IMR-90 (cell line): Measurements from ENCODE around the gene TMEM179. TPM values are rescaled to one million over a fixed set of nuclear protein-coding genes. Genes with fewer than 3 reads are reported as not detected.

ENCODE experiments used
- ATAC-seq: fragments of 200-7000 bp; cut with Tn5 transposase; 2 replicates; pipeline ENCODE4 v1.9.1; 2020; ENCODE audit warnings: low read depth, mild to moderate bottlenecking, moderate library complexity
- BruUV-seq: library from RNA; stranded (reverse); fragments of 400-500 nt; replicated peaks from 2 replicates; lab custom pipeline; 2021; lab: Mats Ljungman, UMichigan
- CTCF ChIA-PET: fragments of 300-600 bp; formaldehyde crosslinking; extraction: SDS; loops from one replicate; lab custom pipeline; 2021; ENCODE audit warnings: antibody characterized with exemption; lab: Yijun Ruan, JAX
- POLR2A ChIA-PET: fragments of 300-600 bp; sonication (Branson Sonifier 250); formaldehyde crosslinking; loops from one replicate; lab custom pipeline; 2022; ENCODE audit warnings: antibody characterized with exemption; ENCODE audit not compliant: unreplicated experiment; lab: Charles Lee
- DNase-seq: peaks from one replicate; pipeline ENCODE4 v3.0.0; 2013
- H2AFZ ChIP-seq: replicated peaks from 2 replicates; pipeline ENCODE3; 2013; ENCODE audit warnings: low read length, mild to moderate bottlenecking; ENCODE audit not compliant: poor library complexity
- H2AK5ac ChIP-seq: 2 replicates; pipeline ENCODE4 v1.6.1; 2013; ENCODE audit warnings: low read depth, low read length, inconsistent platforms
- H2AK9ac ChIP-seq: replicated peaks from 2 replicates; pipeline ENCODE3; 2013; ENCODE audit warnings: mild to moderate bottlenecking, low read depth, low read length, moderate library complexity; ENCODE audit not compliant: poor library complexity
- H2BK120ac ChIP-seq: 2 replicates; pipeline ENCODE4 v1.6.1; 2013; ENCODE audit warnings: low read depth, low read length, inconsistent platforms
- H2BK15ac ChIP-seq: 3 replicates; pipeline ENCODE4 v1.6.1; 2013; ENCODE audit warnings: low read depth, low read length, inconsistent platforms
- H2BK20ac ChIP-seq: 2 replicates; pipeline ENCODE4 v1.6.1; 2013; ENCODE audit warnings: low read depth, mild to moderate bottlenecking, inconsistent platforms, low read length, moderate library complexity
- H2BK5ac ChIP-seq: 2 replicates; pipeline ENCODE4 v1.6.1; 2013; ENCODE audit warnings: mild to moderate bottlenecking, low read depth, low read length, inconsistent platforms; ENCODE audit not compliant: poor library complexity, severe bottlenecking
- H3K14ac ChIP-seq: replicated peaks from 2 replicates; pipeline ENCODE4 v1.6.1; 2013; ENCODE audit warnings: low read depth, low read length, inconsistent platforms
- H3K18ac ChIP-seq: 2 replicates; pipeline ENCODE4 v1.6.1; 2013; ENCODE audit warnings: low read depth, low read length, control low read depth
- H3K23ac ChIP-seq: 2 replicates; pipeline ENCODE4 v1.6.1; 2013; ENCODE audit warnings: low read depth, low read length, inconsistent platforms
- H3K27ac ChIP-seq: 2 replicates; pipeline ENCODE4 v1.5.1; 2013; ENCODE audit warnings: mild to moderate bottlenecking, control low read depth, low read length; ENCODE audit not compliant: insufficient read depth
- H3K27me3 ChIP-seq: 2 replicates; pipeline ENCODE4 v1.6.1; 2013; ENCODE audit warnings: low read length; ENCODE audit not compliant: control insufficient read depth, insufficient read depth
- H3K36me3 ChIP-seq: 2 replicates; pipeline ENCODE4 v1.6.1; 2013; ENCODE audit warnings: low read length, mixed read lengths; ENCODE audit not compliant: control insufficient read depth, insufficient read depth
- H3K4ac ChIP-seq: 2 replicates; pipeline ENCODE4 v1.6.1; 2013; ENCODE audit warnings: low read depth, low read length, inconsistent platforms
- H3K4me1 ChIP-seq: 2 replicates; pipeline ENCODE4 v1.6.1; 2013; ENCODE audit warnings: low read length, mixed read lengths; ENCODE audit not compliant: control insufficient read depth, insufficient read depth
- H3K4me2 ChIP-seq: 2 replicates; pipeline ENCODE4 v1.6.1; 2013; ENCODE audit warnings: low read depth, mild to moderate bottlenecking, control low read depth, low read length, moderate library complexity
- H3K4me3 ChIP-seq: 2 replicates; pipeline ENCODE4 v1.5.1; 2013; ENCODE audit warnings: low read depth, mild to moderate bottlenecking, control low read depth, low read length, moderate library complexity; ENCODE audit not compliant: insufficient read depth
- H3K56ac ChIP-seq: 2 replicates; pipeline ENCODE4 v1.6.1; 2013; ENCODE audit warnings: low read length, inconsistent platforms; ENCODE audit not compliant: insufficient read depth; ENCODE audit errors: extremely low read depth
- H3K79me1 ChIP-seq, 2 experiments: 2 replicates each; pipeline ENCODE4 v1.6.1; 2013; ENCODE audit warnings: low read length in 2 of 2, inconsistent platforms in 1 of 2, low read depth in 1 of 2
- H3K9ac ChIP-seq: 2 replicates; pipeline ENCODE4 v1.6.1; 2013; ENCODE audit warnings: low read depth, low read length, control low read depth
- H3K9me1 ChIP-seq: 2 replicates; pipeline ENCODE4 v1.6.1; 2013; ENCODE audit warnings: low read length, inconsistent platforms; ENCODE audit not compliant: insufficient read depth
- H3K9me3 ChIP-seq: 2 replicates; pipeline ENCODE4 v1.6.1; 2013; ENCODE audit warnings: low read length; ENCODE audit not compliant: control insufficient read depth, insufficient read depth
- H4K20me1 ChIP-seq: 2 replicates; pipeline ENCODE4 v1.6.1; 2013; ENCODE audit warnings: low read length, inconsistent platforms; ENCODE audit not compliant: insufficient read depth
- H4K5ac ChIP-seq: 2 replicates; pipeline ENCODE4 v1.6.1; 2013; ENCODE audit warnings: mild to moderate bottlenecking, low read depth, low read length, control low read depth
- H4K8ac ChIP-seq, 2 experiments: 2 replicates each; pipeline ENCODE4 v1.6.1; 2013; ENCODE audit warnings: low read depth in 2 of 2, low read length in 2 of 2, control low read depth in 1 of 2, inconsistent platforms in 1 of 2
- H4K91ac ChIP-seq: 2 replicates; pipeline ENCODE4 v1.6.1; 2013; ENCODE audit warnings: low read depth, low read length, inconsistent platforms; ENCODE audit not compliant: insufficient read depth
- RCOR1 ChIP-seq: IDR thresholded peaks from 2 replicates; pipeline ENCODE4 v1.6.1; 2012; ENCODE audit warnings: mild to moderate bottlenecking, low read length, improper control_type of control experiment; ENCODE audit not compliant: insufficient replicate concordance
- WGBS, 2 experiments: methylation state at CpG; one replicate each; pipeline versions ENCODE4 v1.1.5 to v1.1.7; 2013; ENCODE audit warnings: missing lambda C conversion rate in 2 of 2; ENCODE audit not compliant: insufficient read length in 1 of 2; ENCODE audit errors: extremely low coverage in 2 of 2; 5-methylcytosine and 5-hydroxymethylcytosine counted together
- dilution Hi-C: fragments of 300-500 bp; cut with HindIII; formaldehyde crosslinking; loops from one replicate; pipeline ENCODE4 v1.14.3; 2018; ENCODE audit warnings: low sequenced_read_pairs; ENCODE audit not compliant: unreplicated experiment
- in situ Hi-C: fragments of 300-500 bp; cut with MboI; formaldehyde crosslinking; loops from 3 replicates; pipeline ENCODE4 v1.14.3; 2019; ENCODE audit warnings: low sequenced_read_pairs, inconsistent platforms, mixed read lengths
- intact Hi-C: fragments of 100-400 bp; cut with micrococcal nuclease; formaldehyde crosslinking; loops from 2 replicates; pipeline ENCODE4 v1.10.0; 2022
- polyA plus RNA-seq, 3 experiments: library from polyadenylated mRNA; depleted of rRNA; stranded (reverse); fragments of >200 nt; gene quantifications; 2 replicates each; pipeline ENCODE4 v1.2.3, GENCODE V29; 2012; ENCODE audit warnings: low replicate concordance in 1 of 3
- total RNA-seq: library from RNA; depleted of rRNA; stranded (reverse); fragments of >200 nt; gene quantifications from 2 replicates; pipeline ENCODE4 v1.2.3, GENCODE V29; 2012

TMEM179 gene
- total and polyA plus RNA-seq, 2 of the 4 experiments (the other 2 are of a cell fraction) = not detected

GRCh38 chr14:104586832-104587620 lies 17.5 kb downstream of the TMEM179 start:
- no peak for TF ChIP-seq RCOR1
- no TSS peak for BruUV-seq
- intact Hi-C loops = no loop called here
- H2AK9ac ChIP-seq = no peak overlapping the region
- H3K36me3 ChIP-seq = no peaks in the 10 kb centered on the region
- H3K9me3 ChIP-seq = no peaks in the 10 kb centered on the region
- H3K27me3 ChIP-seq = peaks cover 12% of the 10 kb centered on the region; the same call in 1 of the 2 replicates
- no peak overlapping the region for H3K23ac ChIP-seq
- H2BK15ac ChIP-seq = no peak overlapping the region
- H3K27ac ChIP-seq = no peak overlapping the region
- no peak overlapping the region for H2AK5ac ChIP-seq
- in situ Hi-C loops = no loop called here
- no peak overlapping the region for H2BK20ac ChIP-seq
- CTCF ChIA-PET = no interaction called here
- H2AFZ ChIP-seq = peak overlapping the region; percentile 58
- H3K4me1 ChIP-seq = no peaks in the 10 kb centered on the region
- DNase-seq (no peak), ATAC-seq (peak; percentile 18; the same call in 1 of the 2 replicates)
- no peak overlapping the region for H3K14ac ChIP-seq
- H3K9me1 ChIP-seq = no peaks in the 10 kb centered on the region
- H4K8ac ChIP-seq = no peak overlapping the region
- no peak overlapping the region for H4K91ac ChIP-seq
- H3K18ac ChIP-seq = no peak overlapping the region
- H3K79me1 ChIP-seq = no peaks in the 10 kb centered on the region
- no peak overlapping the region for H3K56ac ChIP-seq
- no peak overlapping the region for H2BK120ac ChIP-seq
- WGBS, 2 experiments = 38% methylated on average over 7 of the region's 19 CpGs; no CpG with 5 or more reads in 1 of the 2 experiments
- H3K9ac ChIP-seq = no peak overlapping the region
- dilution Hi-C loops = no loop called here
- no peak overlapping the region for H4K5ac ChIP-seq
- no peak overlapping the region for H3K4ac ChIP-seq
- POLR2A ChIA-PET = no interaction called here
- H3K4me3 ChIP-seq = no peak overlapping the region
- no peaks in the 10 kb centered on the region for H4K20me1 ChIP-seq
- no peak overlapping the region for H2BK5ac ChIP-seq
- H3K4me2 ChIP-seq = no peak overlapping the region
